ENCODE measurements around the gene SDHA. TPM values are rescaled to one million over a fixed set of nuclear protein-coding genes. Genes with fewer than 3 reads are reported as not detected.
"Not testable (repeated sequence)": the region's sequence is repeated elsewhere in the genome, so short reads cannot be mapped to it uniquely, and the experiment has no call there.

SDHA gene
- total RNA-seq, 4 donors from 2014 or later: 76.5 to 92.8 (median 83.0) TPM

- ATAC-seq (ENCODE audit: low FRiP score): no peak
- TF ChIP-seq CTCF (IDR thresholded peaks at IDR 0.05): no peak
- DNase-seq (ENCODE audit: low spot score): no peak
These were observed 9.5 kb upstream of the SDHA start for GRCh38 chr5:208449-209114.

- ATAC-seq (ENCODE audit: low FRiP score): no peak
These were observed 4.2 kb upstream of the SDHA start for GRCh38 chr5:213803-214395.

GRCh38 chr5:215256-215655, 2.9 kb upstream of the SDHA start:
- DNase-seq (ENCODE audit: low spot score): not testable (repeated sequence)
- peak; percentile 42 for ATAC-seq (ENCODE audit: low FRiP score)

More at GRCh38 chr5:213803-214395, 4.2 kb upstream of the SDHA start:
- no peak for DNase-seq (ENCODE audit: low spot score)
- TF ChIP-seq CTCF (IDR thresholded peaks at IDR 0.05): no peak

- DNase-seq (ENCODE audit: low spot score); ATAC-seq (ENCODE audit: low FRiP score): not testable (repeated sequence)
These were observed 2.0 kb upstream of the SDHA start for GRCh38 chr5:216076-216475.

GRCh38 chr5:218457-219291, 554 bp downstream of the SDHA start:
- DNase-seq (ENCODE audit: low spot score): no peak
- peak; percentile 54 for ATAC-seq (ENCODE audit: low FRiP score)
- TF ChIP-seq CTCF (IDR thresholded peaks at IDR 0.05): no peak

- TF ChIP-seq CTCF (IDR thresholded peaks at IDR 0.05): no peak
- DNase-seq (ENCODE audit: low spot score) (no peak), ATAC-seq (ENCODE audit: low FRiP score) (no peak)
These were observed 1.3 kb downstream of the SDHA start for GRCh38 chr5:219460-219863.

- no peak for TF ChIP-seq CTCF (IDR thresholded peaks at IDR 0.05)
- no peak for DNase-seq (ENCODE audit: low spot score)
- ATAC-seq (ENCODE audit: low FRiP score): no peak
These were observed 1.9 kb downstream of the SDHA start for GRCh38 chr5:219991-220390.

- DNase-seq (ENCODE audit: low spot score); ATAC-seq (ENCODE audit: low FRiP score): not testable (repeated sequence)
These were observed 5.0 kb downstream of the SDHA start for GRCh38 chr5:222951-223715.
